Lower leg skin (tissue), 4 donors: ENCODE results near the gene FCSK. TPM values are rescaled to one million over a fixed set of nuclear protein-coding genes. Genes with fewer than 3 reads are reported as not detected.
A peak's percentile ranks its signal among the peaks of the same experiment; 100 is the strongest.
"Not testable (repeated sequence)": the region's sequence is repeated elsewhere in the genome, so short reads cannot be mapped to it uniquely, and the experiment has no call there.

Experiments
- DNase-seq, 2 donors: peaks; one replicate each; pipeline ENCODE4 v3.0.0-alpha.2; 2019; ENCODE audit warnings: low spot score in 2 of 2
- H3K4me3 ChIP-seq: fragments of 200-600 bp; sonication (generic); 2 replicates; pipeline ENCODE4 v1.5.1; 2017; ENCODE audit warnings: mild to moderate bottlenecking, low read depth; ENCODE audit not compliant: poor library complexity, severe bottlenecking
- CTCF ChIP-seq, 3 donors: fragments of 450-650 bp; IDR thresholded peaks; one replicate each; pipeline ENCODE4 v1.5.1; 2016; ENCODE audit warnings: antibody characterized with exemption in 3 of 3, mild to moderate bottlenecking in 3 of 3, moderate library complexity in 2 of 3
- POLR2A ChIP-seq, 2 donors: fragments of 450-650 bp; IDR thresholded peaks; one replicate each; pipeline ENCODE4 v1.6.1; 2016 to 2017; ENCODE audit warnings: antibody characterized with exemption in 2 of 2, mild to moderate bottlenecking in 1 of 2, moderate library complexity in 1 of 2
- WGBS, 2 donors: methylation state at CpG; one replicate each; pipeline ENCODE4 v1.1.5; 2018; 5-methylcytosine and 5-hydroxymethylcytosine counted together
- intact Hi-C: fragments of 100-400 bp; cut with DNase I; formaldehyde crosslinking; loops from one replicate; pipeline ENCODE4 v1.15.0; 2023; ENCODE audit warnings: low total_unique reads
- total RNA-seq, 4 donors: library from RNA; depleted of rRNA; stranded (reverse); fragments of >200 nt; gene quantifications; one replicate each; pipeline ENCODE4 v1.1.0, GENCODE V29; 2016

Gene FCSK
- total RNA-seq, 4 donors from 2014 or later: 17.9 to 31.7 (median 23.4) TPM

DNA sequence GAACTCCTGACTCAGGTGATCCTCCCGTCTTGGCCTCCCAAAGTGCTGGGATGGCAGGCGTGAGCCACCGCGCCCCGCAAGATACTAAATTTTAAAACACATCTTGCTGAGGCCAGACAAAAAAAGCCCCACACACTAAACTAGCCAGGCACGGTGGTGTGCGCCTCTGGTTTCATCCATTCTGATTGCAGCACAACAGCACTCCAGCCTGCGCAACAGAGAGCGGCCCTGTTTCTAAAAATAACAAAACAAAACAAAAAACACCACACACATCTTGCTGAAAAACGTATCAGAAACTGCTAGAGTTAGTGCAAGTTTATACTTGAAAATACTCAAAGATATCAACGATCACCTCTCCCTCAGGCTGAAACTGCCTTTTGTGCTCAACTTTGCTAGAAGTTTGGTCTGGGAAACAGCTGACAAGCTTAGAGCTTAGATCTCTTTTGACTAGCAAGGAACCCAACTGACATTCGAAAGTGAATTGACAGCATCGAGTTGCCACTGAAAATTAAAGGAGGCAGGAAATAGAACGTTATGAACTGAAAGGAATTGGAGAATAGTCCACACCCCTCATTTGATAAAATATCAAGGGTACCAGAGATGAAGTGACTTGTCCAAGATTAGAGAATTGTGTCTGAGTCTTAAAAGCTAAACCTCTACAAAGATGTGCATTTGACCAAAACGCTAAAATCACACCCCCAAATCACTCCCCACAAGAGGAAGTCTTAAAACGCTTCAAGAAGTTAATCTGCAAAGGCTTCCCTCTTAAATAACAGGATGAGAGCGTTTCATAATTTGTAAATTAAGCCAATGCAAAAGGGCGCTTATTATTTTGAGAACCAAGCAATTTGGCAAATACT is 68.1 kb downstream of the FCSK start:
- WGBS, 2 donors: 42 to 44% methylated on average over 18 of the region's 18 CpGs
- intact Hi-C loops: no loop called here
- TF ChIP-seq POLR2A (IDR thresholded peaks at IDR 0.05): no peak
- TF ChIP-seq CTCF (IDR thresholded peaks at IDR 0.05): no peak
- peak overlapping the region; percentile 57 for H3K4me3 ChIP-seq
- no peak for DNase-seq

- intact Hi-C loops: no loop called here
- peak; percentile 85 to 97 for DNase-seq
- H3K4me3 ChIP-seq: peak within 1 kb of the TSS; percentile 74
- 0 to 1% methylated on average over 36 of the region's 36 CpGs for WGBS, 2 donors
- TF ChIP-seq POLR2A (IDR thresholded peaks at IDR 0.05) (no peak), CTCF (IDR thresholded peaks at IDR 0.05) (no peak)
Observed at GRCh38 chr16:70523076-70523742, 68.8 kb downstream of the FCSK start, which contains the start of gene COG4. TSS of gene COG4 (minus strand) at chr16:70523554. CDS start at chr16:70523543, 11 bp downstream.

DNA sequence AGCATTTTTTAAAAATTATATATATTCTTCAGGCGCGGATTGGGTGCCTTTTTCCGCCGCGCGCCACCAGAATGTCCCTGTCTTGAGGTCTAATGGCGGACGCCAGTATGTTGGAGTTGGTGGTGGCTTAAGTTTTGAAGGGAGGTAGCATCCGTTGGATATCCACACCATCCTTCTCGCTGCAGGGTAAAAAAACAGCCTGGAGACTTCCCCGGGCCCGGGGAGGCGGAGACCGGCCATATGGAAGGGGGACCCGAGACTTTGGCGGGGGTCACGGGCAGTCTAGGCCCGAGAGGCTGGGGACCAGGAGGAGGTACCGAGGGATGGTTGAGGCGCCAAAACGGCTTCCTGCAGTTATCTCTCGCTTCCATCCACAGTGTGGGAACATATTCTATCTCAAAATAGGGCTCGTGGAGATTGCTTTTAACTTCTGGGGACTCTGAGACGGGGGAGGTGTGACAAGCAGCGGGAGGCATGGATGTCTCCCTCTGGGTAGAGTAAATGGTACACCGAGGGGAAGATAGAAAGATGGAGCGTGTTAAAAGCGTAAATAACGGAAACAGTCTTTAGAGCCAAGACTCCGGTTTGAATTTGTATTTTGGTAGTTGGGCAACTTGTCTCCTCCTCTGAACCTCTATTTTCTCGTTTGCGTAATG is 69.5 kb downstream of the FCSK start, which contains the start of gene SF3B3:
Gene SF3B3 (plus strand): TSS at position 74 of the 656 bp plus-strand sequence. CDS start 2,841 bp downstream, outside the sequence.
- intact Hi-C loops: no loop called here
- no peak for TF ChIP-seq CTCF (IDR thresholded peaks at IDR 0.05)
- peak in 1 of 2 donors; percentile 59 for TF ChIP-seq POLR2A (IDR thresholded peaks at IDR 0.05)
- WGBS, 2 donors: 0% methylated on average over 32 of the region's 32 CpGs

GRCh38 chr16:70524399-70524825 is 70.0 kb downstream of the FCSK start:
- H3K4me3 ChIP-seq: peak overlapping the region; percentile 74
- intact Hi-C loops: not testable (repeated sequence)
- peak in 1 of 2 donors; percentile 89 for DNase-seq
- 0% methylated on average over 24 of the region's 24 CpGs for WGBS, 2 donors

More for the DNA sequence above, 69.5 kb downstream of the FCSK start, which contains the start of gene SF3B3:
- peak within 1 kb of the TSS; percentile 74 for H3K4me3 ChIP-seq
- peak; percentile 64 to 92 for DNase-seq

GRCh38 chr16:70526403-70526802 is 72.0 kb downstream of the FCSK start:
- H3K4me3 ChIP-seq: no peak overlapping the region
- intact Hi-C loops: no loop called here
- no peak for DNase-seq
- WGBS, 2 donors: 68 to 80% methylated on average over 6 of the region's 6 CpGs
- TF ChIP-seq CTCF (IDR thresholded peaks at IDR 0.05): no peak
- TF ChIP-seq POLR2A (IDR thresholded peaks at IDR 0.05): no peak
